K562 (cell line): ENCODE data around the gene ZFR2. TPM values are rescaled to one million over a fixed set of nuclear protein-coding genes. Genes with fewer than 3 reads are reported as not detected.

Source experiments
- BCOR ChIP-seq: fragments of 450-650 bp; IDR thresholded peaks from 2 replicates; pipeline ENCODE4 v1.6.1; 2016
- CBX2 ChIP-seq: fragments of 200-600 bp; sonication (generic); IDR thresholded peaks from one replicate; pipeline ENCODE4 v1.6.1; 2012; ENCODE audit warnings: mild to moderate bottlenecking, low read length, inconsistent platforms; ENCODE audit not compliant: insufficient read depth, poor library complexity, severe bottlenecking
- GTF2B ChIP-seq: IDR thresholded peaks from 2 replicates; pipeline ENCODE4 v1.6.1; 2011; ENCODE audit not compliant: insufficient read length; ENCODE audit errors: extremely low read depth
- HOXB6 ChIP-seq: fragments of 250-450 bp; sonication (Bioruptor Pico); IDR thresholded peaks from 2 replicates; pipeline ENCODE4 v1.5.1; 2022; ENCODE audit warnings: mild to moderate bottlenecking, borderline replicate concordance
- IRF2 ChIP-seq: sonication (generic); formaldehyde crosslinking; IDR thresholded peaks from 2 replicates; pipeline ENCODE4 v1.8.1; 2022; ENCODE audit warnings: mild to moderate bottlenecking, missing genetic modification reagents
- KHSRP ChIP-seq: fragments of 450-650 bp; IDR thresholded peaks from 2 replicates; pipeline ENCODE4 v1.6.1; 2017
- MAFG ChIP-seq: fragments of 450-650 bp; conservative IDR thresholded peaks from 2 replicates; pipeline ENCODE4 v1.6.1; 2016; ENCODE audit warnings: missing genetic modification characterization, missing compliant biosample characterization
- NFXL1 ChIP-seq: fragments of 450-650 bp; formaldehyde crosslinking; IDR thresholded peaks from 2 replicates; pipeline ENCODE4 v1.4.0; 2021; ENCODE audit warnings: mild to moderate bottlenecking
- NR2C1 ChIP-seq, 2 experiments: fragments of 450-650 bp; IDR thresholded peaks; 2 replicates each; pipeline ENCODE4 v1.6.1; 2017; ENCODE audit warnings: mild to moderate bottlenecking in 2 of 2, antibody characterized with exemption in 1 of 2, inconsistent platforms in 1 of 2, missing compliant biosample characterization in 1 of 2, missing genetic modification characterization in 1 of 2
- PCBP1 ChIP-seq: fragments of 200-400 bp; formaldehyde crosslinking; IDR thresholded peaks from 2 replicates; pipeline ENCODE4 v1.6.1; 2018; ENCODE audit warnings: mild to moderate bottlenecking, low read depth, low read length; ENCODE audit not compliant: poor library complexity, severe bottlenecking
- POLR2AphosphoS5 ChIP-seq: IDR thresholded peaks from 2 replicates; pipeline ENCODE4 v1.6.1; 2011; ENCODE audit warnings: mild to moderate bottlenecking, low read depth, low read length, moderate library complexity; ENCODE audit not compliant: control insufficient read depth, insufficient read depth
- POLR2G ChIP-seq: fragments of 200-400 bp; formaldehyde crosslinking; IDR thresholded peaks from 2 replicates; pipeline ENCODE4 v1.6.1; 2017; ENCODE audit warnings: low read depth, mild to moderate bottlenecking, antibody characterized with exemption, low read length, moderate library complexity
- POLR3A ChIP-seq: IDR thresholded peaks from 2 replicates; pipeline ENCODE4 v1.6.1; 2011; ENCODE audit warnings: borderline replicate concordance, mild to moderate bottlenecking, moderate library complexity; ENCODE audit not compliant: insufficient read length, insufficient read depth; ENCODE audit errors: extremely low read depth
- RAD21 ChIP-seq, 2 experiments: fragments of 250-450 bp in 1 of 2; fragments of 450-650 bp in 1 of 2; sonication (Bioruptor Pico) in 1 of 2; formaldehyde crosslinking in 1 of 2; IDR thresholded peaks in 1 of 2; conservative IDR thresholded peaks in 1 of 2; 2 replicates each; pipeline versions ENCODE4 v1.4.0 to v1.8.0; 2020 to 2022; ENCODE audit warnings: mild to moderate bottlenecking in 2 of 2, moderate library complexity in 1 of 2
- RFX5 ChIP-seq: IDR thresholded peaks from 2 replicates; pipeline ENCODE4 v1.6.1; 2011; ENCODE audit warnings: low read depth, mild to moderate bottlenecking, improper control_type of control experiment, low read length
- SIX5 ChIP-seq, 2 experiments: IDR thresholded peaks; 2 replicates each; pipeline ENCODE4 v1.6.1; 2011; ENCODE audit warnings: low read length in 2 of 2, borderline replicate concordance in 1 of 2, low read depth in 1 of 2, mild to moderate bottlenecking in 1 of 2, moderate library complexity in 1 of 2; ENCODE audit not compliant: insufficient read depth in 1 of 2
- TCFL5 ChIP-seq: fragments of 250-450 bp; sonication (Bioruptor Pico); conservative IDR thresholded peaks from 2 replicates; pipeline ENCODE4 v1.6.1; 2021; ENCODE audit warnings: mild to moderate bottlenecking, moderate library complexity, matching md5 sums
- THRB ChIP-seq: fragments of 450-650 bp; formaldehyde crosslinking; conservative IDR thresholded peaks from 2 replicates; pipeline ENCODE4 v1.4.0; 2022; ENCODE audit warnings: mild to moderate bottlenecking, missing genetic modification characterization
- XRCC3 ChIP-seq: fragments of 450-650 bp; IDR thresholded peaks from 2 replicates; pipeline ENCODE4 v1.6.1; 2017; ENCODE audit warnings: mild to moderate bottlenecking, moderate library complexity
- ZBTB7A ChIP-seq: IDR thresholded peaks from 2 replicates; pipeline ENCODE4 v1.6.1; 2011; ENCODE audit warnings: low read depth, mild to moderate bottlenecking, low read length, moderate library complexity, borderline replicate concordance; ENCODE audit not compliant: control insufficient read depth
- ZNF311 ChIP-seq: fragments of 250-450 bp; sonication (Bioruptor Pico); IDR thresholded peaks from 2 replicates; pipeline ENCODE4 v1.4.0; 2020; ENCODE audit warnings: mild to moderate bottlenecking, moderate library complexity
- ZNF354B ChIP-seq: fragments of 250-450 bp; sonication (Bioruptor Pico); IDR thresholded peaks from 2 replicates; pipeline ENCODE4 v1.4.0; 2020
- polyA plus RNA-seq, 8 experiments: library from polyadenylated mRNA; depleted of rRNA in 4 of 8; stranded (reverse) in 5 of 8; unstranded in 3 of 8; fragments of >200 nt; fragmentation: Nextera tagmentation in 2 of 8; fragmentation: Illumina TruSeq in 1 of 8; extraction: Ambion mirVana in 2 of 8; extraction: Trizol in 1 of 8; gene quantifications; 2 replicates each; pipeline versions ENCODE4 v1.2.1 to v1.2.3, GENCODE V29; 2011 to 2014; ENCODE audit warnings: inconsistent platforms in 1 of 8, missing spikeins in 1 of 8
- total RNA-seq, 7 experiments: library from RNA; depleted of rRNA in 6 of 7; stranded (reverse); fragments of >200 nt in 6 of 7; fragmentation: Illumina TruSeq in 2 of 7; extraction: Trizol in 2 of 7; gene quantifications; 2 replicates each; pipeline versions ENCODE4 v1.2.1 to v1.2.3, GENCODE V29; 2011 to 2021; ENCODE audit warnings: low replicate concordance in 1 of 7
- TF ChIP-seq, protein P1 (sequence below), 3 experiments: IDR thresholded peaks in 2 of 3; conservative IDR thresholded peaks in 1 of 3; 2 replicates each; pipeline ENCODE4 v1.5.1; 2011 to 2012; ENCODE audit warnings: low read length in 3 of 3, mild to moderate bottlenecking in 3 of 3, control low read depth in 2 of 3, improper control_type of control experiment in 1 of 3, inconsistent platforms in 1 of 3, low read depth in 1 of 3, mixed read lengths in 1 of 3, moderate library complexity in 1 of 3; ENCODE audit not compliant: insufficient read depth in 2 of 3

Gene ZFR2
- total and polyA plus RNA-seq, 9 of the 15 experiments (the other 6 are each of a cell fraction or from before 2014, with no cell fraction given), result 0.03 to 0.59 (median 0.07) TPM; not detected in 6

DNA sequence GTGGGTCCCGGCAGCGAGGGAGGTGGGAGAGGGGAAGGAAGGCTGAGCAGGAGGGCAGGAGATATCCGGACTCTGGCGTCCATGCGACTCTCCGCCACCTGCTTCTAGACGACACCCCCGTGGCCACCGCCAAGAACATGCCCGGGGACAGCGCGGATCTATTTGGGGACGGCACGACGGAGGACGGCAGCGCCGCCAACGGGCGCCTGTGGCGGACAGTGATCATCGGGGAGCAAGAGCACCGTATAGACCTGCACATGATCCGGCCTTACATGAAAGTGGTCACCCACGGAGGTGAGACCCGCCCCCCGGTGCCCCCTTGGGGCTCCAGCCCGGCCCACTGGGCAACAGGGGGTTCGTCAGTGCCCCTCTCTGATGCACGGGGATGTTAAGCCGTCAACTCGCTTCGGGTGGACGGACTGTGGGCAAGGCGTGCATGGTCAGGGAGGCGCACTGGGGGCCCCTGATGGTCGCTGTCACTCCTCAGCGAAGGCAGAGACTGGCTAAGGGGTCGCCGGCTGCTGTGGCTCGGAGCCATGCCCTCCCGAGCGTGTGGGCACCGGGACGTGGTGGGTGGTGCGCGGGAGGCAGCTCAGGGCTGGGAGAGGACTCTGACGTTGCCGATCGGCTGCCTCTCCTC lies 38.9 kb upstream of the ZFR2 start (continued):
- TF ChIP-seq PCBP1 (no peak), ZNF354B (CRISPR knock-in tag) (no peak), NR2C1 (IDR thresholded peaks at IDR 0.05) (no peak), NR2C1 (tag; IDR thresholded peaks at IDR 0.05) (no peak), TCFL5 (CRISPR knock-in tag) (no peak), CBX2 (no peak), ZNF311 (CRISPR knock-in tag) (no peak), POLR2G (0 out of 2 replicates have a peak, but pooled peaks have one; percentile 11), RAD21 (CRISPR knock-in tag; conservative IDR thresholded peaks at IDR 0.05 in 1 of 2, IDR thresholded peaks at IDR 0.05 in 1 of 2) (peak in 1 of 2 experiments; percentile 4; a peak in 1 of 4 replicates), SIX5 (IDR thresholded peaks at IDR 0.05; ENCODE audit: borderline replicate concordance in 1 of 2, insufficient read depth in 1 of 2, low read depth in 1 of 2, low read length in 2 of 2) (no peak), HOXB6 (CRISPR knock-in tag) (no peak), THRB (CRISPR knock-in tag) (no peak), BCOR (no peak), POLR3A (no peak), XRCC3 (no peak), NFXL1 (CRISPR knock-in tag) (no peak), GTF2B (no peak), RFX5 (no peak), IRF2 (CRISPR knock-in tag) (no peak), POLR2AphosphoS5 (no peak), MAFG (tag) (no peak), KHSRP (no peak), ZBTB7A (no peak)
- TF ChIP-seq, protein P1, sequence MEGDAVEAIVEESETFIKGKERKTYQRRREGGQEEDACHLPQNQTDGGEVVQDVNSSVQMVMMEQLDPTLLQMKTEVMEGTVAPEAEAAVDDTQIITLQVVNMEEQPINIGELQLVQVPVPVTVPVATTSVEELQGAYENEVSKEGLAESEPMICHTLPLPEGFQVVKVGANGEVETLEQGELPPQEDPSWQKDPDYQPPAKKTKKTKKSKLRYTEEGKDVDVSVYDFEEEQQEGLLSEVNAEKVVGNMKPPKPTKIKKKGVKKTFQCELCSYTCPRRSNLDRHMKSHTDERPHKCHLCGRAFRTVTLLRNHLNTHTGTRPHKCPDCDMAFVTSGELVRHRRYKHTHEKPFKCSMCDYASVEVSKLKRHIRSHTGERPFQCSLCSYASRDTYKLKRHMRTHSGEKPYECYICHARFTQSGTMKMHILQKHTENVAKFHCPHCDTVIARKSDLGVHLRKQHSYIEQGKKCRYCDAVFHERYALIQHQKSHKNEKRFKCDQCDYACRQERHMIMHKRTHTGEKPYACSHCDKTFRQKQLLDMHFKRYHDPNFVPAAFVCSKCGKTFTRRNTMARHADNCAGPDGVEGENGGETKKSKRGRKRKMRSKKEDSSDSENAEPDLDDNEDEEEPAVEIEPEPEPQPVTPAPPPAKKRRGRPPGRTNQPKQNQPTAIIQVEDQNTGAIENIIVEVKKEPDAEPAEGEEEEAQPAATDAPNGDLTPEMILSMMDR (IDR thresholded peaks at IDR 0.05 in 2 of 3, conservative IDR thresholded peaks at IDR 0.05 in 1 of 3; ENCODE audit: insufficient read depth in 2 of 3, low read depth in 1 of 3, low read length in 3 of 3), result peak; percentile 19 to 32 (median 25); a peak in 3 of 6 replicates
